HG02798 (cell line): ENCODE data around the gene ATP10D.
"Not testable (repeated sequence)": the region's sequence is repeated elsewhere in the genome, so short reads cannot be mapped to it uniquely, and the experiment has no call there.

Experiments
- ATAC-seq: cut with Tn5 transposase; IDR thresholded peaks from one replicate; pipeline ENCODE4 v1.9.1; 2021; ENCODE audit warnings: mild to moderate bottlenecking; ENCODE audit not compliant: unreplicated experiment, poor library complexity

The ATP10D gene

GRCh38 chr4:47532658-47533057, 47.6 kb downstream of the ATP10D start:
- ATAC-seq, result no peak

GRCh38 chr4:47533689-47534347, 48.7 kb downstream of the ATP10D start:
- ATAC-seq, result no peak

GRCh38 chr4:47534772-47535171, 49.7 kb downstream of the ATP10D start:
- ATAC-seq, result no peak

- no peak for ATAC-seq
Observed at GRCh38 chr4:47535567-47536147, 50.6 kb downstream of the ATP10D start.

- ATAC-seq, result no peak
Observed at GRCh38 chr4:47536966-47537365, 51.9 kb downstream of the ATP10D start.

- ATAC-seq, result no peak
Observed at GRCh38 chr4:47538111-47538824, 53.2 kb downstream of the ATP10D start.

- no peak for ATAC-seq
Observed at GRCh38 chr4:47538825-47539154, 53.7 kb downstream of the ATP10D start.

GRCh38 chr4:47542640-47543039, 57.6 kb downstream of the ATP10D start:
- ATAC-seq, result not testable (repeated sequence)

- no peak for ATAC-seq
Observed at GRCh38 chr4:47543331-47543730, 58.3 kb downstream of the ATP10D start.

GRCh38 chr4:47550357-47550756, 65.3 kb downstream of the ATP10D start:
- ATAC-seq, result not testable (repeated sequence)

- ATAC-seq, result no peak
Observed at GRCh38 chr4:47550899-47551548, 65.9 kb downstream of the ATP10D start.

GRCh38 chr4:47551682-47552081, 66.6 kb downstream of the ATP10D start:
- no peak for ATAC-seq

GRCh38 chr4:47553329-47554125, 68.5 kb downstream of the ATP10D start:
- ATAC-seq, result no peak

- not testable (repeated sequence) for ATAC-seq
Observed at GRCh38 chr4:47555920-47556319, 70.8 kb downstream of the ATP10D start.

- ATAC-seq, result no peak
Observed at GRCh38 chr4:47557255-47557654, 72.2 kb downstream of the ATP10D start.

GRCh38 chr4:47560682-47561081, 75.6 kb downstream of the ATP10D start:
- ATAC-seq, result no peak

GRCh38 chr4:47561331-47561730, 76.3 kb downstream of the ATP10D start:
- ATAC-seq, result no peak

- ATAC-seq, result no peak
Observed at GRCh38 chr4:47562297-47562696, 77.2 kb downstream of the ATP10D start.

GRCh38 chr4:47566566-47566965, 81.5 kb downstream of the ATP10D start:
- no peak for ATAC-seq

- no peak for ATAC-seq
Observed at GRCh38 chr4:47566969-47567368, 81.9 kb downstream of the ATP10D start.
